Mesodermal cell (in vitro differentiated cells): ENCODE data around the gene AS3MT. TPM values are rescaled to one million over a fixed set of nuclear protein-coding genes. Genes with fewer than 3 reads are reported as not detected.
"Not testable (repeated sequence)": the region's sequence is repeated elsewhere in the genome, so short reads cannot be mapped to it uniquely, and the experiment has no call there.

Experiments
- H3K27ac ChIP-seq: 2 replicates; pipeline ENCODE4 v1.7.0; 2013; ENCODE audit warnings: mild to moderate bottlenecking, low read depth, low read length, moderate library complexity; ENCODE audit not compliant: severe bottlenecking
- H3K36me3 ChIP-seq: 2 replicates; pipeline ENCODE4 v1.7.1; 2013; ENCODE audit warnings: mild to moderate bottlenecking, low read length, moderate library complexity; ENCODE audit not compliant: control insufficient read depth, insufficient read depth
- H3K4me1 ChIP-seq: one replicate; pipeline ENCODE4 v1.7.1; 2013; ENCODE audit warnings: mild to moderate bottlenecking, low read length; ENCODE audit not compliant: insufficient read depth, control insufficient read depth, poor library complexity, severe bottlenecking
- H3K4me3 ChIP-seq: 2 replicates; pipeline ENCODE4 v1.7.0; 2013; ENCODE audit warnings: low read length, control low read depth, mild to moderate bottlenecking; ENCODE audit not compliant: insufficient read depth, poor library complexity, severe bottlenecking; ENCODE audit errors: extremely low read depth
- H3K9me3 ChIP-seq: 2 replicates; pipeline ENCODE4 v1.7.1; 2013; ENCODE audit warnings: mild to moderate bottlenecking, low read length, moderate library complexity; ENCODE audit not compliant: control insufficient read depth
- WGBS, 2 experiments: methylation state at CpG; one replicate each; pipeline ENCODE4 v1.1.5; 2013; ENCODE audit warnings: missing lambda C conversion rate in 2 of 2; ENCODE audit not compliant: insufficient coverage in 2 of 2; 5-methylcytosine and 5-hydroxymethylcytosine counted together
- polyA plus RNA-seq, 2 experiments: library from polyadenylated mRNA; stranded (reverse); fragments of 50-300 nt; gene quantifications; one replicate each; pipeline ENCODE4 v1.2.3, GENCODE V29; 2013

AS3MT gene
- polyA plus RNA-seq (2013, experiment 1 of 2), result 8.4 TPM
- polyA plus RNA-seq (2013, experiment 2 of 2), result 8.2 TPM

GRCh38 chr10:102869258-102870198, at the start of gene AS3MT:
Gene AS3MT (plus strand): TSS chr10:102869470. CDS start chr10:102869593, 123 bp downstream.
- Histone ChIP-seq H3K4me3 (peak within 1 kb of the TSS; percentile 41), H3K36me3 (no peaks in the 10 kb centered on the region), H3K27ac (no peak within 1 kb of the TSS), H3K9me3 (no peaks in the 10 kb centered on the region), H3K4me1 (peaks cover 7% of the 10 kb centered on the region)
- WGBS, 2 experiments, result 8 to 10% methylated on average over 40 to 50 of the region's 63 CpGs

GRCh38 chr10:102820008-102820407, 49.3 kb upstream of the AS3MT start:
- H3K36me3 ChIP-seq, H3K4me3 ChIP-seq, H3K9me3 ChIP-seq, H3K27ac ChIP-seq: not testable (repeated sequence)
- 96 to 97% methylated on average over 4 to 5 of the region's 5 CpGs for WGBS, 2 experiments
- H3K4me1 ChIP-seq, result peaks cover 14% of the 10 kb centered on the region

- no peaks in the 10 kb centered on the region for H3K36me3 ChIP-seq
- H3K4me3 ChIP-seq, result no peak overlapping the region
- H3K4me1 ChIP-seq, result no peaks in the 10 kb centered on the region
- WGBS, 2 experiments, result 90 to 95% methylated on average over 4 to 9 of the region's 12 CpGs
- no peak overlapping the region for H3K27ac ChIP-seq
- no peaks in the 10 kb centered on the region for H3K9me3 ChIP-seq
These were observed 47.0 kb upstream of the AS3MT start for GRCh38 chr10:102822222-102822621.

- no peak overlapping the region for H3K4me3 ChIP-seq
- no peaks in the 10 kb centered on the region for H3K9me3 ChIP-seq
- no peaks in the 10 kb centered on the region for H3K36me3 ChIP-seq
- H3K27ac ChIP-seq, result no peak overlapping the region
- 76 to 90% methylated on average over 1 to 4 of the region's 4 CpGs for WGBS, 2 experiments
- H3K4me1 ChIP-seq, result no peaks in the 10 kb centered on the region
These were observed 44.6 kb upstream of the AS3MT start for GRCh38 chr10:102824664-102825063.

- H3K4me1 ChIP-seq, result no peaks in the 10 kb centered on the region
- H3K4me3 ChIP-seq, result no peak overlapping the region
- no peak overlapping the region for H3K27ac ChIP-seq
- no peaks in the 10 kb centered on the region for H3K9me3 ChIP-seq
- no peaks in the 10 kb centered on the region for H3K36me3 ChIP-seq
- WGBS, 2 experiments, result 89 to 98% methylated on average over 6 to 7 of the region's 9 CpGs
These were observed 43.0 kb upstream of the AS3MT start for GRCh38 chr10:102826148-102826796.

- Histone ChIP-seq H3K36me3 (no peaks in the 10 kb centered on the region), H3K9me3 (no peaks in the 10 kb centered on the region), H3K4me1 (no peaks in the 10 kb centered on the region), H3K27ac (no peak overlapping the region), H3K4me3 (no peak overlapping the region)
- WGBS, 2 experiments, result 80 to 83% methylated on average over 3 to 5 of the region's 5 CpGs
These were observed 41.7 kb upstream of the AS3MT start for GRCh38 chr10:102827597-102827975.

- H3K36me3 ChIP-seq, result no peaks in the 10 kb centered on the region
- 86 to 95% methylated on average over 7 to 10 of the region's 16 CpGs for WGBS, 2 experiments
- H3K27ac ChIP-seq, result no peak overlapping the region
- H3K4me3 ChIP-seq, result no peak overlapping the region
- H3K9me3 ChIP-seq, result no peaks in the 10 kb centered on the region
- no peaks in the 10 kb centered on the region for H3K4me1 ChIP-seq
These were observed 37.8 kb upstream of the AS3MT start for GRCh38 chr10:102831322-102832071.

- Histone ChIP-seq H3K36me3 (no peaks in the 10 kb centered on the region), H3K4me3 (no peak overlapping the region), H3K9me3 (no peaks in the 10 kb centered on the region), H3K27ac (no peak overlapping the region), H3K4me1 (no peaks in the 10 kb centered on the region)
- WGBS, 2 experiments, result 86 to 97% methylated on average over 10 to 12 of the region's 14 CpGs
These were observed 37.0 kb upstream of the AS3MT start for GRCh38 chr10:102832248-102832647.

- 100% methylated on average over 3 of the region's 4 CpGs; no CpG with 5 or more reads in 1 of the 2 experiments for WGBS, 2 experiments
These were observed 36.3 kb upstream of the AS3MT start for GRCh38 chr10:102832987-102833386.

GRCh38 chr10:102834143-102834542, 35.1 kb upstream of the AS3MT start:
- Histone ChIP-seq H3K9me3 (no peaks in the 10 kb centered on the region), H3K4me3 (no peak overlapping the region), H3K36me3 (no peaks in the 10 kb centered on the region), H3K27ac (no peak overlapping the region), H3K4me1 (no peaks in the 10 kb centered on the region)
- 78 to 89% methylated on average over 6 to 7 of the region's 9 CpGs for WGBS, 2 experiments

More at GRCh38 chr10:102832987-102833386, 36.3 kb upstream of the AS3MT start:
- H3K27ac ChIP-seq, result no peak overlapping the region
- no peaks in the 10 kb centered on the region for H3K36me3 ChIP-seq
- H3K4me3 ChIP-seq, result no peak overlapping the region
- no peaks in the 10 kb centered on the region for H3K4me1 ChIP-seq
- H3K9me3 ChIP-seq, result no peaks in the 10 kb centered on the region
